Measurements from ENCODE around the gene ODR4.
"Not testable (repeated sequence)": the region's sequence is repeated elsewhere in the genome, so short reads cannot be mapped to it uniquely, and the experiment has no call there.

Gene ODR4

DNA sequence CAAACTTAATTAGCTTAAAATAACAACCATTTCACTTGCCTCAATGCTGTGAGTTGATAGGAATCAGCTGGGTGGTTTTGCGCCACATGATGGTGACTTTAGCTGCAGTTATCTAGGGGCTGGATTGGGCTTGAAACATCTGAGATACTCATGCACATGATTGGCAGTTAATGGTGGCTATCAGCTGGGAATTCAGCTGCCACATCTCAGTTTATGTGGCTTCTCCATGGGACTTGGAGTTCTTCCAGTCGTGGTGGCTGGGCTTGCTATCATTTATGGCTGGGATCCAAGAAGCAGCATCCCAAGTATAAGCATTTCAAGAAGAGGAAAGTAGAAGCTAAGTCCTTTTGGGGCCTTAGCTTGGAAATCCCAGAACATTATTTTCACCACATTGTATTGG lies 48.9 kb downstream of the ODR4 start:
- DNase-seq = no peak

DNA sequence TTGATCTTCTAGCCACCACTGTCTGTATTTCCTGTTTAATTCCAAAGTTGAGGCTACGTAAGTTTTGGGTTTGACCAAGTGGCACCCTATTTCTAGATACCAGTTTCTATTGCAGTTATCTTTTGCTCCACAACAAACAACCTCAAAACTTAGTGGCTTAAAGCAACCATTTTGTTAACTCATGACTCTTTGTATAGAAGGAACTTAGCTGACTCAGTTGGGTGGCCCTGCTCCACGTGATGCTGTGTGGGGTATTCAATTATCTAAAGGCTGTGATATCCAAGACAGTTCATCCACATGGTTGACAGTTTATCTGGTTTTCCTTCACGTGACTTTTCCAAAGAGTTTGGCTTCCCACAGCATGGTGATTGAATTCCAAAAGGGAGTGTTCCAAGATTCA lies 50.5 kb downstream of the ODR4 start:
- DNase-seq = no peak

- DNase-seq = no peak
These were observed 53.4 kb downstream of the ODR4 start for GRCh38 chr1:186429017-186429416.

- no peak for DNase-seq
These were observed 59.7 kb downstream of the ODR4 start for GRCh38 chr1:186435336-186435735.

DNA sequence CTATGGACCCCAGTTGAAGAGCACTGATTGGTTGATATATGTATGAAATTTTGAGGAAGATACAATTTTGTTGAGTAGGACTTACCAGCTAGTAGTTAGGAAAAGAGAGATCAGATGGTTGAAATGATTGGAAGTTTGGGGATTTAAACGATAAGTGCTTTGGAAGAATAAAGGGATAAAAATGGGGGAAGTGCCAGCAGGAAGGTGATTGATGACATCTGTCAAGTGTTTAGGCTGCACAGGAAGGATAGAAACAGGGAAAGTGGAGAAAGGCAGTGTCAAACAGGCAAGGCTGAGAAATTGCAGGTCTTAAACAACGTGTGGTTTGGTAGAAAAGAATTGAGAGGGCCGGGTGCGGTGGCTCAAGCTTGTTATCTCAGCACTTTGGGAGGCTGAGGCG lies 62.9 kb downstream of the ODR4 start:
- no peak for DNase-seq

- DNase-seq = no peak
These were observed 64.9 kb downstream of the ODR4 start for GRCh38 chr1:186440584-186440983.

DNA sequence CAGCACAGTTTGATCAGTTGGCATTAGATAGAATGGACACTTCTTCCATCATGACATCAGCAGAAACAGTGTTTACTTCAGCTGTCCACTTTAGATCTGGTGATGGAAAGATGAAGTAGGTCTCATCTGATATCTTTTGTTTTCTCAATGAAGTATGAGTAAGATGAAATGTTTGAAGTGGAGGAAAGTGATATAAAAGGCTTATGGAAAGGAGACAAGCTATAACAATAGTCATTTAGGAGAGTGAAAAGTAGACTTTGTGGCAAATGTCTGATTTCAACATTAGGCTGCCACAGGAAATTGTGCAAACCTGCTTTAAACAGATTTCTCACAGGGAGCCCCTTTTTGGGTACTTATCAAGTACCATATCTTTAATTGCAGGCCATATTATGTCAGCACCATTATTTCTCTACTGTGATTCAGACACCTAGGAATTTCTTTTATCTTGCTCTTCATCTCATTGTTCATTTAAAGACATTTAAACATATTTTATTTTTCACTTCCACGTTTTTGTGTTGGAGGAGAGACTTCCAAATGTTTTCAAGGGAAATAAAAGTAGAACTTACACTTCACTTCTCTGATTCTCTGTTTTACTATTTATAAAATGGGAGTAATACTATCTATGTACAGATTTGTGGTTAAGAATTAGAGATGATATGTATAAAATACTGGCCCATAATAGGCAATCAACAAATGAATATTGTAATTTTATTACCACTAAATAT lies 67.2 kb downstream of the ODR4 start:
- no peak for DNase-seq

DNA sequence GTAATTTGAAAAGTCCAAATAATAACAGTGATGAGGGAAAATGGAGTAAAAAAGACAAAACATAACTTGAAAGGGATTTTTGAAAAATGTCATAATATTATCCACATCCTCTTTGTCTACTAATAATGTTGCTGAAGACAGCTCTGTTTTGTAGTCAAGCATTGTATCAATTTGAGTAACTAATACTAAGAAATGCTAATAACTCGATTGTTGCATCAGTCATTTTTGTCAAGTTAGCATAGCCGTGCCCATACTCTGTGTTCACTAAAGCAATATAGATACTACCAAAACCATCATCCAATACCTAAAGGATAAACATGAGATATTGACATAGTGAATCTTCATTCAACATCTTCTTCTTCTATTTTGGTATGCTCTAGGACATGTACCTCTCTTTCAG lies 68.0 kb downstream of the ODR4 start:
- DNase-seq = no peak

DNA sequence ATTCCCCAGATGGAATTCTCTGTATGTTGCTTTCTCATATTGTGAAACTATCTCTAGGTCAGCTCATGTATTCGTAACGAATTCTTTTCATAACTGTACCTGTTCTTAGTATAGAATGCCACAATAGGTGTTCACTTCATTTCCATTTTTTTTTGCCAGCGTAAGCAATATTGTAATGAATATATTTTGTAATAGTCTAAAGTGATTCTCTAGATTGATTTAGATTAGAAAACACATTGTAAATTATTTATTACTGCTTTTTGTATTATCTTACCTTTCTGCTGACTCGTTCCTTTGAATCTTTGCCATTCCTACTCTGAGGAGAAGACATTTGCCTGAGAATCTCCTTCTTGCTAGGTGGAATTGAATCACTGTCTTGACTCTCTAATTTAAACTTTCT lies 70.5 kb downstream of the ODR4 start:
- DNase-seq = no peak

GRCh38 chr1:186454981-186455380 lies 79.3 kb downstream of the ODR4 start:
- no peak for DNase-seq

- no peak for DNase-seq
These were observed 81.2 kb downstream of the ODR4 start for GRCh38 chr1:186456729-186457255.

DNA sequence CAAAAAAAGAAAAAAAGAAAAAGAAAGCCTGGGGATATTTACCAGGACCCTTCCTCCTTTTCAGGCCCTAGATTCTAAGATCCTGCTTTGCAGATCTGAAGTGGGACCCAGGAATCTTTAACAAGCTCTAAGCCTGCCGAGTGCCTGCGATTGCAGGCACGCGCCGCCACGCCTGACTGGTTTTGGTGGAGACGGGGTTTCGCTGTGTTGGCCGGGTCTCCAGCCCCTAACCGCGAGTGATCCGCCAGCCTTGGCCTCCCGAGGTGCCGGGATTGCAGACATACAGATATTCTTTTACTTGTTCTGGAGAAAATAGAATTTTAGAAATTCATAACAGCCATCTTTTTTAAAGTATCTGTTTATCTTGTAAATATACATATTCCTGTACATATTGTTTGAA lies 83.5 kb downstream of the ODR4 start:
- DNase-seq = not testable (repeated sequence)

DNA sequence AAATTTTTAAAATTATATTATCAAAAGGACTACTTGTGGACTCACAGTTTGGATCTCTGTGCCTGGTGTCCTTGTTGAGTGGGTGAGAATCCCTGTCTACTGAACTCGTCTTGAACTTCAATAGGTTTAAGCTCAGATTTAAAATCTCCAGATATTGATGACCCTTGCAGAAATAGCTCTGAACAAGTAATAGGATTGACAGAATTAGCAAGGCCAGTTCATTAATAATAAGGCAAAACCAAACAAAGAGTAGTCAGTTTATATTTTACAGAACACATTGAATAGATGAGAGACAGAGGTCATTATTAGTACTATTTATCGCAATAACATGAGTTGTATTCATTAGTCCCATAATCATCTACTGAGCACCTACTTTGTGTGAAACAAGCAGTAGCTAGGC lies 85.4 kb downstream of the ODR4 start, which contains the start of gene PDC:
Gene PDC, minus strand, starts transcription at position 101 of the 400 bp plus-strand sequence. CDS start 11,655 bp downstream, outside the sequence.
- no peak for DNase-seq

GRCh38 chr1:186463511-186463910 lies 87.9 kb downstream of the ODR4 start:
- DNase-seq = no peak

- DNase-seq = no peak
These were observed 88.3 kb downstream of the ODR4 start for GRCh38 chr1:186463926-186464325.

GRCh38 chr1:186465491-186465890 lies 89.9 kb downstream of the ODR4 start:
- not testable (repeated sequence) for DNase-seq

DNA sequence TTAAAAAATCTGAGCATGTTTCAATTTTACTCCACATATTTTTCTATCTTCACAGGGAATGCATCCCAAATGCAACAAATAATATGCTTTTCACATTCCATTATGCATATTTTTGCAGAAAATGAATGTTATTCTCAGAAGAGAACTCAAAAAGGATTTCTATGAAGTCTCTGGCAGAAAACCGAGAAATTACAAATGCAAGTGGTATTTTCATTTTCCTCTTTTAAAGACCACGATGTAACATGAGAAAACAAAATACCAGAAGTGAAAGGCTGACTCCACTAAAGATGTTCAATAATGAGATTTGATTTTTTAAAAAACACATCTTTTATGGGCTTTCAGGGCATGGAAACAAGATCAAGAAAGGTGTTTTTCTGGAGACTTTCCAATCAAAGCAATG lies 90.3 kb downstream of the ODR4 start:
- no peak for DNase-seq
